ENCODE measurements around the gene DHRS7C.

DHRS7C gene

DNA sequence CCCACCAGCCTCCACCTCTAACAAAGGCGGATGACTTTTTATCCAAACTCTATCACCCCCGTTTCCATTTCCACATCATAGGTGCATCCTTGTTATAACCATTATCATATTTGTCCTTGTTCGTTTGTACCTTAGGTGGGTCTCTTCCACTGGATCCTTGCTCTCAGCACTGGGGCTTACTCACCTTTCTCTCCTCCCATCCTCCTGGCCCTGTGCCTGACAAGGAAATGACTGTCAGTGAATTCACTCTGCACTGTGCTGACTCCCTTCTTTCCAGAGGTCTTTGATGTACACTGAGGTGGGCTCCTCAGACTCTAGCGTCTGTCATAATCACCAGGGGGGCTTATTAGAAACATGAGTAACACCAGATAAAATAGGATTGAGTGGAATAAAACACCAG is 27.4 kb upstream of the DHRS7C start:
- no peak overlapping the region for H3K4me3 ChIP-seq (ENCODE audit: low read depth, low read length)
- TF ChIP-seq, protein P1, sequence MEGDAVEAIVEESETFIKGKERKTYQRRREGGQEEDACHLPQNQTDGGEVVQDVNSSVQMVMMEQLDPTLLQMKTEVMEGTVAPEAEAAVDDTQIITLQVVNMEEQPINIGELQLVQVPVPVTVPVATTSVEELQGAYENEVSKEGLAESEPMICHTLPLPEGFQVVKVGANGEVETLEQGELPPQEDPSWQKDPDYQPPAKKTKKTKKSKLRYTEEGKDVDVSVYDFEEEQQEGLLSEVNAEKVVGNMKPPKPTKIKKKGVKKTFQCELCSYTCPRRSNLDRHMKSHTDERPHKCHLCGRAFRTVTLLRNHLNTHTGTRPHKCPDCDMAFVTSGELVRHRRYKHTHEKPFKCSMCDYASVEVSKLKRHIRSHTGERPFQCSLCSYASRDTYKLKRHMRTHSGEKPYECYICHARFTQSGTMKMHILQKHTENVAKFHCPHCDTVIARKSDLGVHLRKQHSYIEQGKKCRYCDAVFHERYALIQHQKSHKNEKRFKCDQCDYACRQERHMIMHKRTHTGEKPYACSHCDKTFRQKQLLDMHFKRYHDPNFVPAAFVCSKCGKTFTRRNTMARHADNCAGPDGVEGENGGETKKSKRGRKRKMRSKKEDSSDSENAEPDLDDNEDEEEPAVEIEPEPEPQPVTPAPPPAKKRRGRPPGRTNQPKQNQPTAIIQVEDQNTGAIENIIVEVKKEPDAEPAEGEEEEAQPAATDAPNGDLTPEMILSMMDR (IDR thresholded peaks at IDR 0.05; ENCODE audit: borderline replicate concordance, insufficient read depth, low read depth, low read length), result no peak

DNA sequence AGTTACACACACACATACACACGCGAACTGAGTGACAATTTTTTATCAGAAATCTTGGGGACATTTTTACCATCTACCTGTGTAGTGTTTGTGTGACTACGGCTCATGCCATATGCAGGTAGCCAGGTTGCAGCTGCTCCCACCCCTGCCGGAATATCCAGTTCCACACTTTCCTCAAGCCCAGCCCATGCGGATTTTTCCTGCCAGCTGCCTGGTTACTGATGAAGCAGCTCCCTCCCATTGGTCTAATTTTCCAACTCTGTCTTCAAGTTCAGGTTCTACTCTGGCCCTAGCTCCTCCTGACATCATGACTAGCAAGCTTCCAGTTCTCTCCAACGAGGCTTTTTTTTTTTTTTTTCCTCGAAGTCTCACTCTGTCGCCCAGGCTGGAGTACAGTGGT is 25.7 kb upstream of the DHRS7C start:
- H3K4me3 ChIP-seq (ENCODE audit: low read depth, low read length), result no peak overlapping the region
- TF ChIP-seq, protein P1 (IDR thresholded peaks at IDR 0.05; ENCODE audit: borderline replicate concordance, insufficient read depth, low read depth, low read length), result no peak

GRCh38 chr17:9816472-9816871 is 25.1 kb upstream of the DHRS7C start:
- TF ChIP-seq, protein P1 (IDR thresholded peaks at IDR 0.05; ENCODE audit: borderline replicate concordance, insufficient read depth, low read depth, low read length), result no peak
- H3K4me3 ChIP-seq (ENCODE audit: low read depth, low read length), result no peak overlapping the region

GRCh38 chr17:9814337-9814945 is 23.0 kb upstream of the DHRS7C start:
- TF ChIP-seq, protein P1 (IDR thresholded peaks at IDR 0.05; ENCODE audit: borderline replicate concordance, insufficient read depth, low read depth, low read length), result no peak
- H3K4me3 ChIP-seq (ENCODE audit: low read depth, low read length), result no peak overlapping the region

DNA sequence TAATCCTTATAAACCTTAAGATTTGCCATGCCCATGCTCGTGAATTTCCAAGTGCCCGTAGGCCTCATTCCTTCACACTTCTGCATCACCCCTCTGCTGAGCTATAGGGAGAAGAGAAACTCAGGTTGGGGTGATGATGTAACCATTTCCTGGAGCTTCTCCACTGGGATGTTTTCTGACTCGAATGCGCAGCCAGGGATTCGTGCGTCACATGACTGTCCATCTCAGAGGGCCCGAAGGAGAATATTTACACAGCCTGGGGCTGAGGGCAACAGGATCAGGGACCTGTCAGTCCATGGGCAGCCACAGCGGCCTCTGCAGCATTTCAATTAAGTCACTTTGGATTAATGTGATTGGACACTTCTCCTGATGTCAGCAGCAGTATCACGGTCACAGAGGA is 21.8 kb upstream of the DHRS7C start:
- H3K4me3 ChIP-seq (ENCODE audit: low read depth, low read length), result no peak overlapping the region
- TF ChIP-seq, protein P1 (IDR thresholded peaks at IDR 0.05; ENCODE audit: borderline replicate concordance, insufficient read depth, low read depth, low read length), result no peak

DNA sequence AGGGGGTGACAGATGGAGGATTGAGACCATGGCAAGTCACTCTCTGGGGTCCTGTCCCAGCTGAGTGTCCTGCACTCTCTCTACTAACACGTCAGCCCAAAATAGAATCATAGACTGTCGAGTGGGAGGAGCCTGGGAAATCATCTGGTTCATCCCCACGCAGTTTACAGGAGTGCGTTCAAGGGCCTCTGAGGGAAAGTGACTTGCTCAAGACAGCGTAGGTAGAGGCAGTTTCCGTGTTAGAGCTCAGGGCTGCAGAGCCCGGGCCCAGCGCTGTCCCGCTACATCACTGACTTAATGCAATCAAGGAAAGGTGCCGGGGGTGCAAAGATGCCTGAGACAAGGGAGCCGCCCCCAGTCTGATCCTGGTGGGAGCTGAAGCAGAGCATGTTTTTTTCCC is 20.1 kb upstream of the DHRS7C start:
- TF ChIP-seq, protein P1 (IDR thresholded peaks at IDR 0.05; ENCODE audit: borderline replicate concordance, insufficient read depth, low read depth, low read length), result no peak
- no peak overlapping the region for H3K4me3 ChIP-seq (ENCODE audit: low read depth, low read length)

DNA sequence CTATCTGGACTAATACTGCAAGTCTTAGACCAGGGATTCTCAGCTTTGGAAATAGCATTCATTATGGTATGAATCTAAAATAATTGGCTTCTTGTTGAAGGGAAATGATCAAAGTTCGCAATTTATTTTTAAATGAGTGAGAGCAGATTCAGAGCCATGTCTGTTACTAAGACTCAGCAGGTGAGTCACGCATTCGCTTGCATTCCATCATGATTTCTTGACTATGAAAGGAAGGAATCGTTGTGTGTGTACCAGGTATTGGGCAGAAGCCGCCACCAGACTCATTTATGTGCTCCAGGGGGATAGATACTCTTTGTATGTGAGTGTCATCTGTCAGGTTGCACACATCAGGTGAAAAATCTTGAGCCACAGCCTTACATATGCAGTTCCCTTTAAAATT is 19.7 kb upstream of the DHRS7C start:
- TF ChIP-seq, protein P1 (IDR thresholded peaks at IDR 0.05; ENCODE audit: borderline replicate concordance, insufficient read depth, low read depth, low read length), result no peak

More for the DNA sequence above, 19.7 kb upstream of the DHRS7C start:
- H3K4me3 ChIP-seq (ENCODE audit: low read depth, low read length), result no peak overlapping the region
